Neutrophil (primary cell): ENCODE data around the gene GFOD2.

ENCODE experiments used
- H3K27ac ChIP-seq: fragments of 200-600 bp; sonication (generic); 2 replicates; pipeline ENCODE4 v1.5.1; 2016; ENCODE audit warnings: mild to moderate bottlenecking, moderate library complexity
- H3K27me3 ChIP-seq: fragments of 200-600 bp; sonication (generic); 2 replicates; pipeline ENCODE4 v1.6.0; 2016; ENCODE audit warnings: mild to moderate bottlenecking
- H3K36me3 ChIP-seq: fragments of 200-600 bp; sonication (generic); 2 replicates; pipeline ENCODE4 v1.5.1; 2017
- H3K4me1 ChIP-seq, 2 experiments: fragments of 200-600 bp in 1 of 2; sonication (generic) in 1 of 2; 1 replicate in 1 of 2; 2 replicates in 1 of 2; pipeline versions ENCODE4 v1.5.1 to v1.6.1; 2013 to 2016; ENCODE audit warnings: low read depth in 1 of 2, low read length in 1 of 2, mild to moderate bottlenecking in 1 of 2, moderate library complexity in 1 of 2; ENCODE audit not compliant: control insufficient read depth in 1 of 2, insufficient read depth in 1 of 2
- H3K4me3 ChIP-seq, 2 experiments: fragments of 200-600 bp in 1 of 2; sonication (generic) in 1 of 2; 1 replicate in 1 of 2; 2 replicates in 1 of 2; pipeline ENCODE4 v1.5.1; 2013 to 2016; ENCODE audit warnings: low read depth in 1 of 2, low read length in 1 of 2, mild to moderate bottlenecking in 1 of 2, moderate library complexity in 1 of 2
- H3K9me3 ChIP-seq: fragments of 200-600 bp; sonication (generic); 2 replicates; pipeline ENCODE4 v1.5.1; 2016
- CTCF ChIP-seq: fragments of 200-600 bp; sonication (generic); IDR thresholded peaks from 2 replicates; pipeline ENCODE4 v1.5.1; 2016; ENCODE audit warnings: antibody characterized with exemption

GFOD2 gene

GRCh38 chr16:67719048-67719777 is at the start of gene GFOD2:
TSS of gene GFOD2 (minus strand) at chr16:67719316. CDS start at chr16:67685715, 33,601 bp downstream.
- peaks cover 60 to 63% of the 10 kb centered on the region in 2 experiments for H3K4me1 ChIP-seq
- H3K27me3 ChIP-seq: no peaks in the 10 kb centered on the region
- H3K9me3 ChIP-seq: no peaks in the 10 kb centered on the region
- peak within 1 kb of the TSS; percentile 92 for H3K27ac ChIP-seq
- TF ChIP-seq CTCF: peak; percentile 47
- H3K36me3 ChIP-seq: peaks cover 10% of the 10 kb centered on the region
- peak within 1 kb of the TSS; percentile 64 to 99 for H3K4me3 ChIP-seq

- peaks cover 25% of the 10 kb centered on the region for H3K36me3 ChIP-seq
- no peaks in the 10 kb centered on the region for H3K27me3 ChIP-seq
- no peak for TF ChIP-seq CTCF
- H3K4me3 ChIP-seq: no peak overlapping the region
- H3K4me1 ChIP-seq: no peaks in the 10 kb centered on the region
- no peaks in the 10 kb centered on the region for H3K9me3 ChIP-seq
- no peak overlapping the region for H3K27ac ChIP-seq
These were observed 48.8 kb upstream of the GFOD2 start for GRCh38 chr16:67767953-67768352.

- Histone ChIP-seq H3K4me3 (no peak overlapping the region), H3K27me3 (no peaks in the 10 kb centered on the region), H3K9me3 (no peaks in the 10 kb centered on the region), H3K27ac (no peak overlapping the region), H3K36me3 (peaks cover 29% of the 10 kb centered on the region), H3K4me1 (no peaks in the 10 kb centered on the region)
- TF ChIP-seq CTCF: no peak
These were observed 47.2 kb upstream of the GFOD2 start for GRCh38 chr16:67766291-67766690.

- no peak overlapping the region for H3K4me3 ChIP-seq
- no peaks in the 10 kb centered on the region for H3K27me3 ChIP-seq
- H3K27ac ChIP-seq: no peak overlapping the region
- peaks cover 25% of the 10 kb centered on the region for H3K36me3 ChIP-seq
- peaks cover 6% of the 10 kb centered on the region in 2 experiments for H3K4me1 ChIP-seq
- no peaks in the 10 kb centered on the region for H3K9me3 ChIP-seq
- TF ChIP-seq CTCF: no peak
These were observed 45.1 kb upstream of the GFOD2 start for GRCh38 chr16:67764158-67764667.

- peaks cover 28% of the 10 kb centered on the region for H3K36me3 ChIP-seq
- H3K4me3 ChIP-seq: no peak overlapping the region
- H3K4me1 ChIP-seq: peaks cover 6% of the 10 kb centered on the region in 2 experiments
- H3K9me3 ChIP-seq: no peaks in the 10 kb centered on the region
- H3K27ac ChIP-seq: no peak overlapping the region
- no peak for TF ChIP-seq CTCF
- H3K27me3 ChIP-seq: no peaks in the 10 kb centered on the region
These were observed 44.0 kb upstream of the GFOD2 start for GRCh38 chr16:67763066-67763465.
